Stimulated activated CD4-positive, alpha-beta T cell treated with anti-CD3 and anti-CD28 coated beads, Interleukin-4, amount 100 ng/mL, for 1 hour (primary cell): ENCODE data around the gene DNAJC1.
"Not testable (repeated sequence)": the region's sequence is repeated elsewhere in the genome, so short reads cannot be mapped to it uniquely, and the experiment has no call there.

ENCODE experiments used
- DNase-seq: peaks from one replicate; pipeline ENCODE4 v3.0.0-alpha.2; 2020

DNAJC1 gene

GRCh38 chr10:22003177-22003963, at the start of gene DNAJC1:
TSS of gene DNAJC1 (minus strand) at chr10:22003730. CDS start at chr10:22003434, 296 bp downstream.
- peak; percentile 99 for DNase-seq

GRCh38 chr10:22053048-22053447, 49.5 kb upstream of the DNAJC1 start:
- no peak for DNase-seq

- no peak for DNase-seq
Observed at GRCh38 chr10:22049635-22050034, 46.1 kb upstream of the DNAJC1 start.

GRCh38 chr10:22047812-22048211, 44.3 kb upstream of the DNAJC1 start:
- no peak for DNase-seq

- DNase-seq, result no peak
Observed at GRCh38 chr10:22043327-22043633, 39.8 kb upstream of the DNAJC1 start.

- no peak for DNase-seq
Observed at GRCh38 chr10:22042557-22043326, 39.2 kb upstream of the DNAJC1 start.

GRCh38 chr10:22034333-22034732, 30.8 kb upstream of the DNAJC1 start:
- DNase-seq, result no peak

- not testable (repeated sequence) for DNase-seq
Observed at GRCh38 chr10:22032268-22032667, 28.7 kb upstream of the DNAJC1 start.

GRCh38 chr10:22030421-22030820, 26.9 kb upstream of the DNAJC1 start:
- DNase-seq, result no peak

- DNase-seq, result no peak
Observed at GRCh38 chr10:22029445-22030236, 26.1 kb upstream of the DNAJC1 start.

GRCh38 chr10:22027364-22028238, 24.1 kb upstream of the DNAJC1 start:
- DNase-seq, result no peak

- no peak for DNase-seq
Observed at GRCh38 chr10:22026287-22026686, 22.8 kb upstream of the DNAJC1 start.

GRCh38 chr10:22023508-22023907, 20.0 kb upstream of the DNAJC1 start:
- DNase-seq, result no peak

- peak; percentile 55 for DNase-seq
Observed at GRCh38 chr10:22022257-22023032, 18.9 kb upstream of the DNAJC1 start.

- DNase-seq, result not testable (repeated sequence)
Observed at GRCh38 chr10:22021144-22021543, 17.6 kb upstream of the DNAJC1 start.

GRCh38 chr10:22017283-22018020, 13.9 kb upstream of the DNAJC1 start:
- DNase-seq, result no peak

GRCh38 chr10:22016046-22016705, 12.6 kb upstream of the DNAJC1 start:
- no peak for DNase-seq

GRCh38 chr10:22010973-22011408, 7.5 kb upstream of the DNAJC1 start:
- no peak for DNase-seq

- no peak for DNase-seq
Observed at GRCh38 chr10:22010539-22010938, 7.0 kb upstream of the DNAJC1 start.

- no peak for DNase-seq
Observed at GRCh38 chr10:22006379-22006884, 2.9 kb upstream of the DNAJC1 start.
